Epithelial cell of prostate (primary cell): ENCODE measurements around the gene RHOB.
"Not testable (repeated sequence)": the region's sequence is repeated elsewhere in the genome, so short reads cannot be mapped to it uniquely, and the experiment has no call there.

Experiments used
- DNase-seq: peaks from one replicate; pipeline ENCODE4 v3.0.0-alpha.2; 2011; ENCODE audit warnings: low read depth, low spot score
- H3K27ac ChIP-seq: fragments of 450-650 bp; 2 replicates; pipeline ENCODE4 v1.5.1; 2017; ENCODE audit warnings: mild to moderate bottlenecking

Gene RHOB

GRCh38 chr2:20446917-20447436 is at the start of gene RHOB:
TSS of gene RHOB (plus strand) at chr2:20447074. CDS start at chr2:20447466, 392 bp downstream.
- H3K27ac ChIP-seq = peak within 1 kb of the TSS; percentile 64
- DNase-seq = peak; percentile 87

- no peak overlapping the region for H3K27ac ChIP-seq
- DNase-seq = no peak
Measured at GRCh38 chr2:20397811-20398447, 48.9 kb upstream of the RHOB start.

DNA sequence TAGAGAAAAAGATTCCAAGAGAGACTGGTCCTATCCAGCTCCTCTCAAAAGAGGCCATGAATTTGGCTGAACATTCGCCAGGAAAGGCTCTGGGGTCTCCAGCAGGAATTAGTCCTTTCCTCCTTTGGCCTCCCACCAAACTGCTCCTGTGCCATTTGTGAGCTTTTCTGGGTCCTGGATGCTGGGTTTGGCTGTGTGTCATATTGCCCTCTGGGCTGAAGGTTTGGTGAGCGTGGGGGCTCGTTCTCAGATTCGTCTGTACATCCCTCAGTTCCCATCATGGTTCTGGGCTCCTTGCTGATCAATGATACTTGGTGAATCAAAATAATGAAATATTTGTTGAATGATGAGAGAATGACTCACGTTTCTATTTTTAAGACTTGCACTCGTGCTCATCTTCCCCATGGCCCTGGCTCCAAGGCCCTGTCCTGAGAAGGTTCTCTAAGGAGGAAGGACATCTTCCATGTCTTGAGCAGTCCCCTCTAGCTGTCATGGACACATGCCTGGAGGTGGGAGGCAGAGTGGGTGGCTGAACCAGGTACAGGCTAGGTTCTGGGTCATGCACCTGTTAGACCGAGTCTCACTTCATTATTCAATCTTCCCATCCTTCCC is 47.8 kb upstream of the RHOB start:
- H3K27ac ChIP-seq = no peak overlapping the region
- DNase-seq = no peak

DNA sequence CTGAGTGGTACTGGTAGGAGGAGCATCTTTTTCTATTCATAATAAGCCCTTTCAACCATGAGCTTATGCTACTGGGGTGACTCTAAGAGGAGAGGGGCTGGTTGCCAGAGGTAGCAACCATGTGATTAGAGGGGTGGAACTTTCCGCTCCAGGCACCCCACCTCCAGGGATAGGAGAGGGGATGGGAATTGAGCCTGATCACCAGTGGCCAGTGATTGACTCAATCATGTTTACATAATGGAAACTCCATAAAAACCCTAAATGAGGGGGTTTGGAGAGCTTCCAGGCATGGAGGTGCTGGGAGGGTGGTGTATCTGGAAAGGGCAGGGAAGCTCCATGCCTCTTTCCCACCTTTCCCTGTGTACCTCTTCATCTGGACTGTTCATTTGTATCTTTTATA is 46.6 kb upstream of the RHOB start:
- no peak overlapping the region for H3K27ac ChIP-seq
- no peak for DNase-seq

DNA sequence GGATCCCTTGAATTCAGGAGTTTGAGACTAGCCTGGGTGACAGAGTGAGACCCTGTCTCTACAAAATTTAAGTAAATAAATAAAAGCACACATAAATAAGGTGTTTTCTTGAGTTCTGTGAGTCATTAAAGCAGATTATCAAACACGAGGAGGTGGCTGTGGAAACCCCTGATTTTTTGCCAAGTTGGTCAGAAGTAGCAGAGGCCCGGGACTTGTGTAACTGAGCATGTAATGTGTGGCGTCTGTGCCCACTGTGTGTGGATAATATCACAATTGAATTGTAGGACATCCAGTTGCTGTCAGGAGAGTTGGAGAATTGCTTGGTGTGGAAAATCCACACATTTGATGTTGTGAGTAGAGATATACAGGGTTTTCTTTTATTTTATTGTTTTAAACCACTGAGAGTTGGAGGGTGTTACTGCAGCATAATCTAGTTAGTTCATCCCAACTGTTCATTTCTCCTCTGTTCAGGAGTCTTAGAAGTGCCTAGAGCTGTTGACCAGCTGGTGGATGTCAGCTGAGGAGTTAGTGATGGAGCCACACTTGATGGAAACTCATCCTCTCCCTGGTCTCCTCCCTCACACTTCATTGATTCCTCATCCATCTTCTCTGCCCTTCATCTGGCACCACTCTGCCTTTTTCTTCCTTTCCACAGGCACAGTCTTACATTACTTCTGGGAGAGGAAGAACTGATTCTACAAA is 45.9 kb upstream of the RHOB start:
- H3K27ac ChIP-seq = peak overlapping the region; percentile 15
- no peak for DNase-seq

- no peak for DNase-seq
- H3K27ac ChIP-seq = peak overlapping the region; percentile 15
Measured at GRCh38 chr2:20401489-20401835, 45.4 kb upstream of the RHOB start.

GRCh38 chr2:20403774-20404312 is 43.0 kb upstream of the RHOB start:
- no peak for DNase-seq
- no peak overlapping the region for H3K27ac ChIP-seq

- no peak overlapping the region for H3K27ac ChIP-seq
- DNase-seq = no peak
Measured at GRCh38 chr2:20404950-20405349, 41.9 kb upstream of the RHOB start.

GRCh38 chr2:20409039-20409438 is 37.8 kb upstream of the RHOB start:
- H3K27ac ChIP-seq = no peak overlapping the region
- DNase-seq = no peak

- DNase-seq = no peak
- no peak overlapping the region for H3K27ac ChIP-seq
Measured at GRCh38 chr2:20410556-20411277, 36.2 kb upstream of the RHOB start.

DNA sequence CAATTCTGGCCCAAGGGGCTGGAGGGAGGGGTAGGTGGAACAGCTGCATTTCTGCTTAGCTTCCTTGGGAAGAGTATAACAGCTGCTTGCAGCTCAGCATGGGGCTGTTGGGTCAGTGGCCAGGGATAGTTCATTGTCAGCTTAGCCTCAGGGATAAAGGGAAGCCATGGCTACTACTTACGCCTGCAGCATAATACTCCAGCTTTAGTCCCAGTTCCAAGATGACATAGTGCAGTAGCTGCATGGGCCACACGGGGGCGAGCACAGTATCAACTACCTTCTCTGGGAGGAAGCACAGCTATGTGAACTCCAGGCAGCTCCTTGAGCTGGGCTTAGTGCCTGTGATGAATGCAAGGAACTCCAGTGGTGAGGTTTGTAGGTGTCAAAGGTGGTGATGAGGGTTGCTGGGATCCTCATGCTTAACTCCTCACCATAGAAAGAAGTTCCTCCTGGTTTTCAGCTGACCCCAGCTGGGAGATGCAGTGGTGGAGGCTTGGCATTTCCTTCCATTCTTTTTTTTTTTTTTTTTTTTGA is 35.4 kb upstream of the RHOB start:
- H3K27ac ChIP-seq = no peak overlapping the region
- no peak for DNase-seq

GRCh38 chr2:20414806-20415205 is 32.1 kb upstream of the RHOB start:
- no peak for DNase-seq
- H3K27ac ChIP-seq = no peak overlapping the region

GRCh38 chr2:20415511-20415918 is 31.4 kb upstream of the RHOB start:
- H3K27ac ChIP-seq = no peak overlapping the region
- DNase-seq = peak; percentile 43

- no peak for DNase-seq
- H3K27ac ChIP-seq = no peak overlapping the region
Measured at GRCh38 chr2:20416723-20417122, 30.2 kb upstream of the RHOB start.

DNA sequence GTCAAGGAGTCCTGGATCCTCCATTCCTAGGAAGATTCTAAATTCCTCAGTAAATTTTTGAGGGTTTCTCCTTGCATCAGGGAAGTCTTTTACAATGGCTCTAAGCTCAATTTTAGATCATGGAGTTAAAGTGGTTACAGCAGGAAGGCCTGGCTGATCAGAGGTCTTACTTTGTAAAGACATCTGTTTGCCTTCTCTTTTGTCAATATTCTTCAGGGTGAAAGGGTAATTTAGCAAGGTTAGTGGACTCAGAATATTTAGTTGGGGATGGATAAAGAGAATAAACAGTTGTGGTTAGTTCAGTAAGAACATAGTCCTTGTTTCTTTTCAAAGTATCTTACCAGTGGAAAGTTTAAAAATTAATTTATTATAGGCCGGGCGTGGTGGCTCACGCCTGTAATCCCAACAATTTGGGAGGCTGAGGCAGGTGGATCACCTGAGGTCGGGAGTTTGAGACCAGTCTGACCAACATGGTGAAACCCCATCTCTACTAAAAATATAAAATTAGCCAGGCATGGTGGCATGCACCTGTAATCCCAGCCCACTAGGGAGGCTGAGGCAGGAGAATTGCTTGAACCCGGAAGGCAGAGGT is 29.5 kb upstream of the RHOB start:
- not testable (repeated sequence) for DNase-seq, H3K27ac ChIP-seq

GRCh38 chr2:20418519-20418918 is 28.4 kb upstream of the RHOB start:
- H3K27ac ChIP-seq = no peak overlapping the region
- no peak for DNase-seq

DNA sequence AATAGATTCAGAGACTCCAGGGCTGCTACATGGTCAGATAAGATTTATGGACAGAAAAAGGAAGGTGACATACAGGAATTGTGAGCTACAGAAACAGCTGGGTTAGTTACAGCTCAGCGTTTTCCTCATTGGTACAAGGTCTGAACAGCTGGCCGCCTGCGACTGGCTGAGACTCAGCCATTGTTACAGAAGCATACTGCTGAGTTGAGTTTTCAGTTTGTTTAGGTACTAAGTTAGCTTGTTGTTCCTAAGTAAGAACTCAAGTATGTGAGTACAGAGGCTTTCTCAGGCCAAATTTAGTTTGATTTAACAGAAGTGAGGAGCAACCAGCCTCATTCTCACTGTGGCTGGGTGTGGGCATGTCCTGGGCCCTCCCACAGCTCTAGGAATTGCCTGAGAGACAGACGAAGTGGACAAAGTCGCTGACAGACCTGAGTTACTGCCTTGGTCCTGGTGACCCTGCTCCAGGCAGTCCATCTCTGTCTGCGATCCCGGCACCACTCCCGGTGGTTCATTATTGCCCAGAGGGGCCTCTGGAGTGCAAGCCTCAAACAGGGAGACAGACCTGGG is 27.8 kb upstream of the RHOB start:
- DNase-seq = no peak
- no peak overlapping the region for H3K27ac ChIP-seq

- no peak for DNase-seq
- H3K27ac ChIP-seq = no peak overlapping the region
Measured at GRCh38 chr2:20419752-20420151, 27.1 kb upstream of the RHOB start.

DNA sequence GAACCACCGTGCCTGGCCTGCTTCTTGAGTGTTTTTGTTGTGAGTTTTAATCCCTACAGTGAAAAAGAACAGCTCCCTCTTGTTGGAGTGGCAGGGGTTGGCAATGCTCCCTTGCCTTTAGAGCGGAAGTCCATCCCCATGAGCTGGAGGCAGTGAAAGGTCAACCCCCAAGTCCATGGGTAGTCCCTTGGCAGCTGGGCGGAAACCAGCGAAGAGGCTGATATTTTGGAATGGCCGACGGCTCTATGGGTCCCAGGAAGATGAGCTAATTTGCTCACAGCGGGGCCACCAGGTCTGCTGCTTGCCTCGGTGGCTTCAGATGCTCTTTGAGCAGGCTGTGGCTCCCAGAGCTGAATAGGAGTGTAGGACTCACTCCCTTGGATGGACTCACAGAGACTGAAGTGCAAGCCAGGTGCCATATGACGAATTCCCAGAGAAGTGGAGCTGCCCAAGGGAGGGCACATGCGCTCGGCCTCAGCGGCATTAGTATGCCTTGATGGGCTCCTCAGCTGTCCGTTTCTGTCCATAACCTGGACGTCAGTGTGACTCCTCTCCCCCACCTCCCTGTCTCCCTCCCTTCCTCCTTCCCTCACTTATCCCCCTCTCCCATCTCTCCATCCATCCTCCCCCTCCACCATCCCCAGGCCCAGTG is 25.4 kb upstream of the RHOB start:
- DNase-seq = no peak

More for the DNA sequence above, 25.4 kb upstream of the RHOB start:
- H3K27ac ChIP-seq = no peak overlapping the region
